GM04504 (cell line): ENCODE measurements around the gene SLC7A9.
"Not testable (repeated sequence)": the region's sequence is repeated elsewhere in the genome, so short reads cannot be mapped to it uniquely, and the experiment has no call there.

ENCODE experiments used
- DNase-seq: peaks from one replicate; pipeline ENCODE4 v3.0.0-alpha.2; 2012; ENCODE audit warnings: low read depth

The SLC7A9 gene

GRCh38 chr19:32885255-32885654, 15.7 kb upstream of the SLC7A9 start:
- not testable (repeated sequence) for DNase-seq

DNA sequence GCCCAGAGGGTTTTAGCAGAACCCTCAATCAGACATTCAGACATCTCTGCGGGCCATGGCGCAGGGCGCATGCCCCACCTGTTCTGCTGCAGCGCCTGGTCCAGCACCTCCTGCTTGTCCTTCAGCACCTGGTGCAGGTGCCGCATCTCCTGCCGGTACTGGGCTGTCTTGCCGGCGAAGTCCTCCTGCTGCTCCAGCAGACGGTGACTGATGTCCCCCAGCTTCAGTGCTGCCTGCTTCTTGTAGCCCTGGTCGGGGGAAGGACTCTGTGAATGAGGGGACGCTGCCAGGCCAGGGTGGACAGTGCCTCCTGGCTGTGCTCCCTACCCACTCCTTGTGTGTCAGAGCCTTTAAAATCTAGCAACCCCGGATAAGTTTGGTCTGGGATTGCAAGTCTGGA, 12.2 kb upstream of the SLC7A9 start:
- DNase-seq: no peak

- no peak for DNase-seq
Observed at GRCh38 chr19:32880622-32881021, 11.1 kb upstream of the SLC7A9 start.

DNA sequence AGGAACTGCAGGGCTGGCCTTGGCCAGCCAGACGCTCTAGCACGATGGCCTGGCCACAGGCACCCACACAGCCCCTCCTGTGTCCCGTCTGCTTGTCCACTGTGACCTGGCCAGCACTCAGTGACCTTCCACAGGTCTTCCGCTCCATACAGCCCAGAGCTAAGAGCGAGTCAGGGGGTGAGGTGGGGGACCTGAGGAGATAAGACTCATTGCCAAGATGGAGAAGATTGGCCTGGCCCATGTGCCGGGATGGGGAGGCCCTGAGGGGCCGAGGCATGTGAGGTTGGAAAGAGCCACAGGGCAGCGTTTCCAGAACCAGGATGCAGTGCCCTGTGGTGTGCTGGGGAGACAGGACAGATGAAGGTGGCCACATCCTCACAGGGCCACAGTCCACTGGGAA, 10.2 kb upstream of the SLC7A9 start:
- DNase-seq: no peak

DNA sequence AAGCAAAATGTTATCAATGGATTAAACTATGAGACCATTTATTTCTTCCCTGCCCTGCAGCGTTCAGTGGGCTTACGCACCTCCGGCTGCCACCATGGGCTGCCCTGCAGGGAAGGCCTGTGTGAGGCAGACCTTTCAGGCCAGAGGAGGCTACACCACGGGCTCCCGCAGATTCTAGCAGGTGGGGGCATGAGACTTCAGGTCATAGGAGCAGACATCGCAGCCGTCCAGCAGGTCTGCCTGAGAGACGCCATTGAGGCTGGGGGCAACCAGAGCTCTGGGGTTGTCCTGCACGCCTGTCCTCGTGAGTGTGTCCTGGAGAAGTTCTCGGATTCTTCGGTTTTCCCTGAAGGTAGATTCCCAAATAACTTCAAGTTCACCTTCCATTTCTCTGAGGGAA, 9.4 kb upstream of the SLC7A9 start:
- DNase-seq: no peak

- no peak for DNase-seq
Observed at GRCh38 chr19:32877977-32878745, 8.6 kb upstream of the SLC7A9 start.

- no peak for DNase-seq
Observed at GRCh38 chr19:32877323-32877912, 7.9 kb upstream of the SLC7A9 start.

DNA sequence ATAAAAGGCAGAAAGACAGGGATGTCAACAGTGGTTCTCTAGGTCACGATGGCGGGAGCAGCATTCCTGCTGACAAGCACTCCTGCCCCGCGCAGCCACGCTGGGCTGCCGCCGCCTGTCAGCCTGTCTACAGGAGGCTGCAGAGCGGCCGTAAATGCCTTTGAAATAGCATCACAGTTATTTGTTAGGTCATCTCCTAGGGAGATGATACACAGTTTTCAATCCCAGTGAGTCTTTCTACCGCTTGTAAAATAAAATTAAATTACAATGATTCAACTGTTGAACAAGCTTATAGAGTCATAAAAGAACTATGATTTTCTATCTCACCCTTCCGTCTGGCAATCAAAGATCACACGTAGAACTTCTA, 7.3 kb upstream of the SLC7A9 start:
- DNase-seq: peak; percentile 34

GRCh38 chr19:32876236-32876918, 6.8 kb upstream of the SLC7A9 start:
- no peak for DNase-seq

GRCh38 chr19:32875428-32875827, 5.9 kb upstream of the SLC7A9 start:
- DNase-seq: no peak

- DNase-seq: no peak
Observed at GRCh38 chr19:32874605-32875004, 5.0 kb upstream of the SLC7A9 start.

DNA sequence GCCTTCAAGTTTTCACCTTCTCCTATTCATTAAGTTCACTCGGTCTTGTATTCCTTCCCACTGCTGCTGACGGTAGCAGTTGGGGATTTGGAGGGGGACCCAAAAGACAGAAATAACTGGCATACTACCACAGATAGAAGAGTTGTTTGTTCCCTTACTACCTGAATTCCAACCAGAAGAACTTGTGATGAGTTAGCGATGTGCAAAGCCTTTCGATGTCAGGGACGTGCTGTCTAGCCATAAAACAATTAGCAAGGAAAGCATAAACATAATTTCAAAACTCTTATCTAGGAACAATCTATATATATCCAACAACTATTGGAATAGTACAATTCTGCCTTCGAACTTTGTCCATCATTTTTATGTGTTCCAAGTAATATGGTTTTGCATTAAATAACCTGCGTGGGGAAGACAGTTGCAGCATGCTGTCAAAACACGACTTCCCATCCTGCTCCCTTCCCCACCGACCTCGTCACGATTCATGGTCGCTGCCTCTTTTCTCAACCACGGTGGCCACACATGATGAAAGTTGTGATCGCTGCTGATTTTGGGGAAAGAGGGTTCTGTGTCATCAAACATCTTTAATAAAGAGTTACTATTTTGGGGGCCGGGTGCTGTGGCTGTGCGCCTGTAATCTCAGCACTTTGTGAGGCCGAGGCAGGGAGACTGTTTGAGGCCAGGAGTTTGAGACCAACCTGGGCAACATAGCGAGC, 3.8 kb upstream of the SLC7A9 start:
- no peak for DNase-seq

GRCh38 chr19:32872391-32872790, 2.8 kb upstream of the SLC7A9 start:
- no peak for DNase-seq

DNA sequence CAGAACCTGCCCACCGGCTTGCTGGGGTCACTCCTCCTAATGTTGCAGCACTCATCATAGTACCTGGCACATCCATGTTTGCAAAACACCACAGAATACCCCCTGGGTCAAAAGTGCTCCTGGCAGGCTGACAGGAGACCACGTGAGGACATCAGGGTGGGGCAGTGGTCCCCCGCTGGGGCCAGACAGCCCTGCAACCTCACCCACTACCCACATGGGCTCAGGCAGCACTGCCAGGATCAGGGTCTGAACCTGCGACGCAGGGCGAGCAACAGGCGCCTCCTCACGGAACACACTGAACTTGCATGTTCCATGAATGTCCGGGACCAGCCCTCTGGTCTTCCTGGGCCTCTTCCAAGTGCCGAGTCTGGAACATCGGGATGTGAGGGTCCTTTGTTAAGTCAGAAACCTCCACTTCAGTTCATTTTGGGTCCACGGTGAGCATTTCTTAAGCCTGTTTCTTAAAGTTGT, 1.4 kb upstream of the SLC7A9 start:
- DNase-seq: no peak

DNA sequence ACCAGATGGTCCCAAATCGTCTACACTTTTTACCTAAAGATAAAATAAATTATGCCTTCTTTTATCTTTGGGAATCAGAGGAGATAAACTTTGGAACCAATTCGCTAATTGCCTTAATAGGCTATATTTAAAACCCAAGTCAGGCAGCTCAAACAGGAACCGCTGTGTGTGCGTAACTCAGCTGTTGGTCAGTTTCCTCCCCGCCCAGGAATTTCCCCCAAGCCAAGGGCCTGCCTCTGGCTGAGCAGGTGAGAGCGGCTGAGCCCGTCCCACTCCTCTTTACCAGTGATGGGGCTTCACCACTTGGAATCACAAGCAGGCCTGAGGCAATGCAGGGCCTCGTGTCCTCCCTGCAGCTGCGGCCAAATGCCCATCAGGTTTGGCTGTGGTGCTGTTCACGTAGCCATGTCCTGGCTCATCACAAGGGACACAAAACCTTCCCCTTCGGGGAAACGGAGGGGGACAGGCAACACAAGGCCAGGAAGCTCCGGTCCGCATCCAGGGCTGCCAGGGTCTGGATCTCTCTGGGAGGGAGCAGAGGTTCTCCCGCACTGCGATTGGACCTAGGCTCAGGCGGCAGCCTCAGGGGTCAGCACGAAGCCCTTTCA, 503 bp upstream of the SLC7A9 start:
- DNase-seq: no peak

DNA sequence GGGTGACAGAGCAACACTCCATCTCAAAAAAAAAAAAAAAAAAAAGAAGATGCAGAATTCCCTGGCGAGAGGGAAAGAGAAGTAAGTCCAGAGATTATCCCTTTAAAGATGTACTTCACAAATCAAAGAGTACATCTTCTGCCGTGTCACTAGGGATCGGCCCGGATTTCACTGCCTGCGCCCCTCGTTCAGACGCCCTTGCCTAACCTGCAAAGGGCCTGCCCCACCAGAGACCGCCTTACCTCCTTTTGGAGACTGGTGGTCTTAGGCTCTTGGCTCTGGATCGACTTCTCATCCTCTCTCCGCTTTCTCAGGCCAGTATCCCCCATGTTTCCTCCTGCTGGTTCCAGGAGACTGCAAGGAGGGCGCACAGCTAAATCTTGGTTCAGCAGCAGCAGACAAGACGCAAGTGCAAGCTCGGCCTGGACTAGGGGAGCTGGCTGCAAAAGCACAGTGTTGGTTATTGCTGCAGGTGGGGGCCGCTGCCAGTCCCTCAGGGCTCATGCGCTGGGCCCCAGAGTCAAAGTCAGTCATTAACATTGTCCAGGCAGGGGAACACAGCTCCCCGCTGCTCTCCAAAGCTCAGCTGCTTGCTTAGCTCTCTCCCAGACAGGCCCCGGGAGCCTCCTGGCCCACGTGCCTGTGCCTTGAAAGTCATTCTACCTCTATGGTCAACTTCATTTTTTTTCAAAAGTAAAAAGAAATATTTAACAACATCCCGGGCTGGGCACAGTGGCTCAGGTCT, 1.2 kb downstream of the SLC7A9 start:
- no peak for DNase-seq

DNA sequence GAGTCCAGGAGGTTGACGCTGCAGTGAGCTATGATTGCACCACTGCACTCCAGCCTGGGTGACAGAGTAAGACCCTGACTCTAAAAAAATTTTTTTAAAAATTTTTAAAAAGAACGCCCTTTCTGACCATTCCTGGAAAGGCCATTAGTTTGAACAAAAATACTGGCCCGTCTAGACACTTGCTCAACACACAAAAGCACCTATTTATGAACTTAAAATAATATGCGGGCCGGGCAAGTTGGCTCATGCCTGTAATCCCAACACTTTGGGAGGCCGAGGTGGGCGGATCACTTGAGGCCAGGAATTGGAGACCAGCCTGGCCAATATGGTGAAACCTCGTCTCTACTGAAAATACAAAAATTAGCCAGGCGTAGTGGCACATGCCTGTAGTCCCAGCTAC, 2.1 kb downstream of the SLC7A9 start:
- DNase-seq: not testable (repeated sequence)

- no peak for DNase-seq
Observed at GRCh38 chr19:32866564-32867265, 2.9 kb downstream of the SLC7A9 start.

- DNase-seq: no peak
Observed at GRCh38 chr19:32866061-32866460, 3.5 kb downstream of the SLC7A9 start.

DNA sequence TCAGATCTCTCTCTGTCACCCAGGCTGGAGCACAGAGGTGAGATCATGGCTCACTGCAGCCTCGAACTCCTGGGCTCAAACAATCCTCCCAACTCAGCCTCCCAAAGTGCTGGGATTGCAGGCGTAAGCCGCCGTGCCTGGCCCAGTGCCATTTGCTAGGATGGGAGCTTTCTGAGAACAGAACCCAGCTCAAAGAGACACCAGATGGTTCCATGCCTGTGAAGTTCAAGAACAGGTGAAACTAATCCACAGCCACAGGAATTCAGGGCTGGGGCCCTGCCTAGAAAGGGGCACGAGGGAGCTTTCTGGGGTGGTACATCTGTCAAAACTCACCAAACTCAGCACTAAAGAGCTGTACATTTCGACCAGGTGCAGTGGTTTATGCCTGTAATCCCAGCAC, 4.2 kb downstream of the SLC7A9 start:
- DNase-seq: no peak
